SK-N-SH (cell line): ENCODE data around the gene TM9SF4. TPM values are rescaled to one million over a fixed set of nuclear protein-coding genes. Genes with fewer than 3 reads are reported as not detected.

Source experiments
- CTCF ChIA-PET: fragments of 300-600, 350-600 bp; formaldehyde crosslinking; extraction: SDS; loops from one replicate; lab custom pipeline; 2021; lab: Yijun Ruan, JAX
- POLR2A ChIA-PET: fragments of 350-600 bp; sonication (Branson Sonifier 250); formaldehyde crosslinking; extraction: SDS; loops from one replicate; lab custom pipeline; 2020; ENCODE audit warnings: antibody characterized with exemption, inconsistent platforms; lab: Yijun Ruan, JAX
- DNase-seq: peaks from one replicate; pipeline ENCODE4 v3.0.0; 2012
- H2AFZ ChIP-seq: fragments of 200-600 bp; sonication (generic); 2 replicates; pipeline ENCODE4 v1.8.1; 2016; ENCODE audit warnings: antibody characterized with exemption, mild to moderate bottlenecking, low read depth
- H3F3A ChIP-seq: fragments of 200-600 bp; sonication (generic); replicated peaks from 2 replicates; pipeline ENCODE3; 2016; ENCODE audit warnings: antibody characterized with exemption, mild to moderate bottlenecking; ENCODE audit not compliant: insufficient read depth
- H3K27ac ChIP-seq, 2 experiments: fragments of 200-500 bp in 1 of 2; fragments of 200-600 bp in 1 of 2; sonication (Bioruptor generic) in 1 of 2; sonication (generic), shearing (Covaris generic) in 1 of 2; 2 replicates each; pipeline versions ENCODE4 v1.5.1 to v1.6.1; 2014 to 2016; ENCODE audit warnings: low read depth in 2 of 2, inconsistent platforms in 1 of 2, low read length in 1 of 2, mild to moderate bottlenecking in 1 of 2, mixed read lengths in 1 of 2
- H3K27me3 ChIP-seq: fragments of 200-600 bp; sonication (generic), shearing (Covaris generic); 2 replicates; pipeline ENCODE4 v1.6.1; 2016; ENCODE audit warnings: mixed run types; ENCODE audit not compliant: insufficient read depth
- H3K36me3 ChIP-seq, 2 experiments: fragments of 200-500 bp in 1 of 2; fragments of 200-600 bp in 1 of 2; sonication (Bioruptor generic) in 1 of 2; sonication (generic) in 1 of 2; replicated peaks in 1 of 2; 2 replicates each; pipeline versions ENCODE3 to v1.5.1; 2014 to 2016; ENCODE audit warnings: low read length in 1 of 2, mild to moderate bottlenecking in 1 of 2; ENCODE audit not compliant: insufficient read depth in 2 of 2, control insufficient read depth in 1 of 2
- H3K4me1 ChIP-seq, 2 experiments: fragments of 200-500 bp in 1 of 2; fragments of 200-600 bp in 1 of 2; sonication (Bioruptor generic) in 1 of 2; sonication (generic), shearing (Covaris generic) in 1 of 2; 2 replicates each; pipeline versions ENCODE4 v1.5.1 to v1.6.1; 2014 to 2016; ENCODE audit warnings: low read depth in 1 of 2, low read length in 1 of 2, mixed run types in 1 of 2; ENCODE audit not compliant: insufficient read depth in 2 of 2, control insufficient read depth in 1 of 2
- H3K4me2 ChIP-seq: fragments of 200-600 bp; sonication (generic), shearing (Covaris generic); 2 replicates; pipeline ENCODE4 v1.6.1; 2017; ENCODE audit warnings: mixed run types
- H3K4me3 ChIP-seq, 2 experiments: fragments of 200-500 bp in 1 of 2; fragments of 200-600 bp in 1 of 2; sonication (Bioruptor generic) in 1 of 2; sonication (generic), shearing (Covaris generic) in 1 of 2; 2 replicates each; pipeline versions ENCODE4 v1.5.1 to v1.8.1; 2014 to 2016; ENCODE audit warnings: low read depth in 2 of 2, inconsistent platforms in 1 of 2, low read length in 1 of 2, mild to moderate bottlenecking in 1 of 2, mixed read lengths in 1 of 2, moderate library complexity in 1 of 2
- H3K79me2 ChIP-seq: fragments of 200-600 bp; sonication (generic); 2 replicates; pipeline ENCODE4 v1.8.1; 2017; ENCODE audit warnings: mild to moderate bottlenecking; ENCODE audit not compliant: insufficient read depth
- H3K9ac ChIP-seq: fragments of 200-600 bp; sonication (generic); 2 replicates; pipeline ENCODE4 v1.6.1; 2017; ENCODE audit warnings: mixed run types
- H3K9me2 ChIP-seq: fragments of 200-600 bp; sonication (generic); 2 replicates; pipeline ENCODE4 v1.6.1; 2017; ENCODE audit warnings: mixed run types
- H3K9me3 ChIP-seq: fragments of 200-600 bp; sonication (generic); 2 replicates; pipeline ENCODE4 v1.6.1; 2017; ENCODE audit warnings: mixed run types, mild to moderate bottlenecking, moderate library complexity
- H4K20me1 ChIP-seq: fragments of 200-600 bp; sonication (generic); 2 replicates; pipeline ENCODE4 v1.6.1; 2017; ENCODE audit warnings: mild to moderate bottlenecking, mixed run types; ENCODE audit not compliant: insufficient read depth
- CHD2 ChIP-seq: fragments of 150-350 bp; IDR thresholded peaks from 2 replicates; pipeline ENCODE4 v1.6.1; 2018; ENCODE audit warnings: low read length; ENCODE audit not compliant: partially characterized antibody
- ELF1 ChIP-seq: IDR thresholded peaks from 2 replicates; pipeline ENCODE4 v1.4.0; 2012
- EZH2phosphoT487 ChIP-seq: fragments of 200-600 bp; sonication (generic); IDR thresholded peaks from 2 replicates; pipeline ENCODE4 v1.6.1; 2017; ENCODE audit warnings: low read depth, mixed run types, mild to moderate bottlenecking, antibody characterized with exemption, moderate library complexity, borderline replicate concordance
- FOXM1 ChIP-seq: IDR thresholded peaks from 2 replicates; pipeline ENCODE4 v1.4.0; 2012; ENCODE audit warnings: low read depth, mild to moderate bottlenecking
- GABPA ChIP-seq: IDR thresholded peaks from 2 replicates; pipeline ENCODE4 v1.4.0; 2012; ENCODE audit warnings: low read depth, mild to moderate bottlenecking
- JUND ChIP-seq: IDR thresholded peaks from 2 replicates; pipeline ENCODE4 v1.4.0; 2012
- MEF2A ChIP-seq: IDR thresholded peaks from 2 replicates; pipeline ENCODE4 v1.4.0; 2012; ENCODE audit warnings: low read depth, borderline replicate concordance
- NFIC ChIP-seq: IDR thresholded peaks from 2 replicates; pipeline ENCODE4 v1.4.0; 2012; ENCODE audit warnings: borderline replicate concordance
- NRF1 ChIP-seq: IDR thresholded peaks from 2 replicates; pipeline ENCODE4 v1.6.1; 2012; ENCODE audit warnings: low read depth, mild to moderate bottlenecking, low read length
- POLR2AphosphoS5 ChIP-seq: IDR thresholded peaks from 2 replicates; pipeline ENCODE4 v1.6.1; 2012; ENCODE audit warnings: low read depth, low read length
- RCOR1 ChIP-seq: fragments of 150-350 bp; IDR thresholded peaks from 2 replicates; pipeline ENCODE4 v1.6.1; 2017; ENCODE audit warnings: antibody characterized with exemption, low read length
- RFX5 ChIP-seq: IDR thresholded peaks from 2 replicates; pipeline ENCODE4 v1.6.1; 2012; ENCODE audit warnings: mild to moderate bottlenecking, improper control_type of control experiment, low read length
- RXRA ChIP-seq: IDR thresholded peaks from 2 replicates; pipeline ENCODE4 v1.4.0; 2012; ENCODE audit warnings: low read depth, mild to moderate bottlenecking, borderline replicate concordance
- TAF1 ChIP-seq: IDR thresholded peaks from 2 replicates; pipeline ENCODE4 v1.6.1; 2012; ENCODE audit warnings: low read depth, mild to moderate bottlenecking, low read length, moderate library complexity, borderline replicate concordance
- TCF12 ChIP-seq: IDR thresholded peaks from 2 replicates; pipeline ENCODE4 v1.4.0; 2012
- TEAD4 ChIP-seq: IDR thresholded peaks from 2 replicates; pipeline ENCODE4 v1.4.0; 2012; ENCODE audit warnings: mild to moderate bottlenecking, borderline replicate concordance; ENCODE audit not compliant: insufficient read depth
- YY1 ChIP-seq: IDR thresholded peaks from 2 replicates; pipeline ENCODE4 v1.4.0; 2012; ENCODE audit warnings: low read depth, mild to moderate bottlenecking
- WGBS: methylation state at CpG from one replicate; pipeline ENCODE4 v1.1.6; 2017; ENCODE audit warnings: low lambda C conversion rate; 5-methylcytosine and 5-hydroxymethylcytosine counted together
- polyA plus RNA-seq, 3 experiments: library from polyadenylated mRNA; depleted of rRNA; stranded (reverse); fragments of >200 nt; gene quantifications; 2 replicates each; pipeline ENCODE4 v1.2.3, GENCODE V29; 2012
- TF ChIP-seq, protein P1 (sequence below): fragments of 200-600 bp; sonication (generic); IDR thresholded peaks from 2 replicates; pipeline ENCODE4 v1.6.1; 2017; ENCODE audit warnings: antibody characterized with exemption, mild to moderate bottlenecking, moderate library complexity
- TF ChIP-seq, protein P2 (sequence below): IDR thresholded peaks from 2 replicates; pipeline ENCODE4; 2012
- TF ChIP-seq, protein P3 (sequence below): IDR thresholded peaks from 2 replicates; pipeline ENCODE4 v1.6.1; 2012; ENCODE audit warnings: mild to moderate bottlenecking, low read depth, low read length, moderate library complexity
- TF ChIP-seq, protein P4 (sequence below): IDR thresholded peaks from 2 replicates; pipeline ENCODE4 v1.4.0; 2012; ENCODE audit warnings: low read depth
- TF ChIP-seq, protein P5 (sequence below): fragments of 150-350 bp; IDR thresholded peaks from 2 replicates; pipeline ENCODE4 v1.6.1; 2017; ENCODE audit warnings: antibody characterized with exemption, low read length, low read depth, borderline replicate concordance
- TF ChIP-seq, protein P6 (sequence below): IDR thresholded peaks from 2 replicates; pipeline ENCODE4 v1.4.0; 2012; ENCODE audit warnings: low read depth, borderline replicate concordance

Gene TM9SF4
- polyA plus RNA-seq, 1 of the 3 experiments (the other 2 are of a cell fraction): 61.0 TPM

DNA sequence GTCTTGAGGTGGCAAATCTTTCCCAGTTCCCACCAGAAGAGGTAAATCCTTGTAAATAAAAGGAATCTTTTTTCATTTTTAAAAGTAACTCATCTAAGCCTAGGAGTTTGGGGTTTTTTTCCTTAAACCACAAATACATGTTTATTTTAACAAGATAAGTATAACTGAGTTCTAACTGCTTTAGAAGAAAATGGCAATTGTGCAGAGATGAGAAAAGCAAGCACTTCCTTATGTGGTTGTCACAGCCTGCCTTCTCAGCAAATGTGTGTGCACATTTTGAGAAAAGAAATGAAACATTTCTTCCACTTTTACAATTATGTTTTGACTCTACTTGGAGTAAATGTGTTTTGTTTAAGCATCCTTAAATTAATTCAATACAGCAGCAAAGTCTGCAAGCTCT is 39.8 kb upstream of the TM9SF4 start (continued):
- TF ChIP-seq YY1 (no peak), TEAD4 (no peak), RCOR1 (no peak), CHD2 (no peak), NRF1 (no peak), EZH2phosphoT487 (no peak), TAF1 (no peak)
- TF ChIP-seq, protein P1, sequence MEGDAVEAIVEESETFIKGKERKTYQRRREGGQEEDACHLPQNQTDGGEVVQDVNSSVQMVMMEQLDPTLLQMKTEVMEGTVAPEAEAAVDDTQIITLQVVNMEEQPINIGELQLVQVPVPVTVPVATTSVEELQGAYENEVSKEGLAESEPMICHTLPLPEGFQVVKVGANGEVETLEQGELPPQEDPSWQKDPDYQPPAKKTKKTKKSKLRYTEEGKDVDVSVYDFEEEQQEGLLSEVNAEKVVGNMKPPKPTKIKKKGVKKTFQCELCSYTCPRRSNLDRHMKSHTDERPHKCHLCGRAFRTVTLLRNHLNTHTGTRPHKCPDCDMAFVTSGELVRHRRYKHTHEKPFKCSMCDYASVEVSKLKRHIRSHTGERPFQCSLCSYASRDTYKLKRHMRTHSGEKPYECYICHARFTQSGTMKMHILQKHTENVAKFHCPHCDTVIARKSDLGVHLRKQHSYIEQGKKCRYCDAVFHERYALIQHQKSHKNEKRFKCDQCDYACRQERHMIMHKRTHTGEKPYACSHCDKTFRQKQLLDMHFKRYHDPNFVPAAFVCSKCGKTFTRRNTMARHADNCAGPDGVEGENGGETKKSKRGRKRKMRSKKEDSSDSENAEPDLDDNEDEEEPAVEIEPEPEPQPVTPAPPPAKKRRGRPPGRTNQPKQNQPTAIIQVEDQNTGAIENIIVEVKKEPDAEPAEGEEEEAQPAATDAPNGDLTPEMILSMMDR: no peak

DNA sequence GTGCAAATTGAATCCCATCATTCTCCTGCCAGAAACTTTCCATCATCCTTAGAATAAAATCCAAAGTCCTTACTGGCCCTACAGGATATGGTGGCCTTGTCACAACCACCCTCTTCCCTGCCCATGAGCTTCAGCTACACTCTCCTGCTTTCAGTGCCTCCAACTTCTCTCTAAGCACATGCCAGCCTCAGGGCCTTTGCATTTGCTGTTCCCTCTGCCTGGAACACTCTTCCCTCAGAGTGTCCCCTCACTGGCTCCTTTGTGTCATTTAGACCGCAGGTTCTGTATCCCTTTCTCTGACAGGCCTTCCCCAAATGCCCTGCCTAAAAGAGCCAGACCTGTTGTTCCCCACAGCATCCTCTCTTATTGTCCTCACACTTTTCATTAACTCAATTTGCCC is 39.2 kb upstream of the TM9SF4 start:
- CTCF ChIA-PET: no interaction called here
- no peak overlapping the region for H2AFZ ChIP-seq
- no peaks in the 10 kb centered on the region for H3K9me3 ChIP-seq
- no peak overlapping the region for H3K4me2 ChIP-seq
- no peaks in the 10 kb centered on the region for H3K79me2 ChIP-seq
- no peak overlapping the region for H3K27ac ChIP-seq
- DNase-seq: no peak
- H3K9me2 ChIP-seq: no peaks in the 10 kb centered on the region
- no peaks in the 10 kb centered on the region for H3K36me3 ChIP-seq
- H3K9ac ChIP-seq: no peak overlapping the region
- no peak overlapping the region for H3K4me3 ChIP-seq
- H4K20me1 ChIP-seq: no peaks in the 10 kb centered on the region
- 100% methylated on average over 1 of the region's 1 CpG for WGBS
- H3K27me3 ChIP-seq: no peaks in the 10 kb centered on the region; the same call in 1 of the 2 replicates
- no peak for TF ChIP-seq TCF12
- TF ChIP-seq, protein P2, sequence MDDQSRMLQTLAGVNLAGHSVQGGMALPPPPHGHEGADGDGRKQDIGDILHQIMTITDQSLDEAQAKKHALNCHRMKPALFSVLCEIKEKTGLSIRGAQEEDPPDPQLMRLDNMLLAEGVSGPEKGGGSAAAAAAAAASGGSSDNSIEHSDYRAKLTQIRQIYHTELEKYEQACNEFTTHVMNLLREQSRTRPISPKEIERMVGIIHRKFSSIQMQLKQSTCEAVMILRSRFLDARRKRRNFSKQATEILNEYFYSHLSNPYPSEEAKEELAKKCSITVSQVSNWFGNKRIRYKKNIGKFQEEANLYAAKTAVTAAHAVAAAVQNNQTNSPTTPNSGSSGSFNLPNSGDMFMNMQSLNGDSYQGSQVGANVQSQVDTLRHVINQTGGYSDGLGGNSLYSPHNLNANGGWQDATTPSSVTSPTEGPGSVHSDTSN: no peak
- no peak for TF ChIP-seq NFIC
- TF ChIP-seq CHD2: no peak
- TF ChIP-seq, protein P3, sequence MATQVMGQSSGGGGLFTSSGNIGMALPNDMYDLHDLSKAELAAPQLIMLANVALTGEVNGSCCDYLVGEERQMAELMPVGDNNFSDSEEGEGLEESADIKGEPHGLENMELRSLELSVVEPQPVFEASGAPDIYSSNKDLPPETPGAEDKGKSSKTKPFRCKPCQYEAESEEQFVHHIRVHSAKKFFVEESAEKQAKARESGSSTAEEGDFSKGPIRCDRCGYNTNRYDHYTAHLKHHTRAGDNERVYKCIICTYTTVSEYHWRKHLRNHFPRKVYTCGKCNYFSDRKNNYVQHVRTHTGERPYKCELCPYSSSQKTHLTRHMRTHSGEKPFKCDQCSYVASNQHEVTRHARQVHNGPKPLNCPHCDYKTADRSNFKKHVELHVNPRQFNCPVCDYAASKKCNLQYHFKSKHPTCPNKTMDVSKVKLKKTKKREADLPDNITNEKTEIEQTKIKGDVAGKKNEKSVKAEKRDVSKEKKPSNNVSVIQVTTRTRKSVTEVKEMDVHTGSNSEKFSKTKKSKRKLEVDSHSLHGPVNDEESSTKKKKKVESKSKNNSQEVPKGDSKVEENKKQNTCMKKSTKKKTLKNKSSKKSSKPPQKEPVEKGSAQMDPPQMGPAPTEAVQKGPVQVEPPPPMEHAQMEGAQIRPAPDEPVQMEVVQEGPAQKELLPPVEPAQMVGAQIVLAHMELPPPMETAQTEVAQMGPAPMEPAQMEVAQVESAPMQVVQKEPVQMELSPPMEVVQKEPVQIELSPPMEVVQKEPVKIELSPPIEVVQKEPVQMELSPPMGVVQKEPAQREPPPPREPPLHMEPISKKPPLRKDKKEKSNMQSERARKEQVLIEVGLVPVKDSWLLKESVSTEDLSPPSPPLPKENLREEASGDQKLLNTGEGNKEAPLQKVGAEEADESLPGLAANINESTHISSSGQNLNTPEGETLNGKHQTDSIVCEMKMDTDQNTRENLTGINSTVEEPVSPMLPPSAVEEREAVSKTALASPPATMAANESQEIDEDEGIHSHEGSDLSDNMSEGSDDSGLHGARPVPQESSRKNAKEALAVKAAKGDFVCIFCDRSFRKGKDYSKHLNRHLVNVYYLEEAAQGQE: no peak
- TF ChIP-seq, protein P4, sequence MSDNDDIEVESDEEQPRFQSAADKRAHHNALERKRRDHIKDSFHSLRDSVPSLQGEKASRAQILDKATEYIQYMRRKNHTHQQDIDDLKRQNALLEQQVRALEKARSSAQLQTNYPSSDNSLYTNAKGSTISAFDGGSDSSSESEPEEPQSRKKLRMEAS: no peak
- no peak for TF ChIP-seq ELF1
- TF ChIP-seq, protein P5, sequence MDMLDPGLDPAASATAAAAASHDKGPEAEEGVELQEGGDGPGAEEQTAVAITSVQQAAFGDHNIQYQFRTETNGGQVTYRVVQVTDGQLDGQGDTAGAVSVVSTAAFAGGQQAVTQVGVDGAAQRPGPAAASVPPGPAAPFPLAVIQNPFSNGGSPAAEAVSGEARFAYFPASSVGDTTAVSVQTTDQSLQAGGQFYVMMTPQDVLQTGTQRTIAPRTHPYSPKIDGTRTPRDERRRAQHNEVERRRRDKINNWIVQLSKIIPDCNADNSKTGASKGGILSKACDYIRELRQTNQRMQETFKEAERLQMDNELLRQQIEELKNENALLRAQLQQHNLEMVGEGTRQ: no peak
- TF ChIP-seq GABPA: no peak
- no peak for TF ChIP-seq NRF1
- no peak for TF ChIP-seq TAF1
- no peak for TF ChIP-seq TEAD4
- TF ChIP-seq POLR2AphosphoS5: no peak
- TF ChIP-seq, protein P6, sequence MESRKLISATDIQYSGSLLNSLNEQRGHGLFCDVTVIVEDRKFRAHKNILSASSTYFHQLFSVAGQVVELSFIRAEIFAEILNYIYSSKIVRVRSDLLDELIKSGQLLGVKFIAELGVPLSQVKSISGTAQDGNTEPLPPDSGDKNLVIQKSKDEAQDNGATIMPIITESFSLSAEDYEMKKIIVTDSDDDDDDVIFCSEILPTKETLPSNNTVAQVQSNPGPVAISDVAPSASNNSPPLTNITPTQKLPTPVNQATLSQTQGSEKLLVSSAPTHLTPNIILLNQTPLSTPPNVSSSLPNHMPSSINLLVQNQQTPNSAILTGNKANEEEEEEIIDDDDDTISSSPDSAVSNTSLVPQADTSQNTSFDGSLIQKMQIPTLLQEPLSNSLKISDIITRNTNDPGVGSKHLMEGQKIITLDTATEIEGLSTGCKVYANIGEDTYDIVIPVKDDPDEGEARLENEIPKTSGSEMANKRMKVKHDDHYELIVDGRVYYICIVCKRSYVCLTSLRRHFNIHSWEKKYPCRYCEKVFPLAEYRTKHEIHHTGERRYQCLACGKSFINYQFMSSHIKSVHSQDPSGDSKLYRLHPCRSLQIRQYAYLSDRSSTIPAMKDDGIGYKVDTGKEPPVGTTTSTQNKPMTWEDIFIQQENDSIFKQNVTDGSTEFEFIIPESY: no peak
- TF ChIP-seq FOXM1: no peak
- no peak for TF ChIP-seq MEF2A
- TF ChIP-seq YY1: no peak
- TF ChIP-seq RXRA: no peak
- no peak for TF ChIP-seq JUND
- TF ChIP-seq RFX5: no peak
- POLR2A ChIA-PET: no interaction called here
- no peaks in the 10 kb centered on the region; a peak in 1 of 4 replicates for H3K4me1 ChIP-seq
- H3F3A ChIP-seq: peaks cover 4% of the 10 kb centered on the region
